Vagina (tissue), 2 donors: ENCODE results near the gene ADGRV1.

ENCODE experiments used
- CTCF ChIP-seq, 3 experiments: fragments of 450-650 bp in 2 of 3; fragments of 200-600 bp in 1 of 3; sonication (generic) in 1 of 3; IDR thresholded peaks; one replicate each; pipeline ENCODE4 v1.5.1; 2017 to 2019; ENCODE audit warnings: antibody characterized with exemption in 3 of 3, mild to moderate bottlenecking in 2 of 3, moderate library complexity in 2 of 3
- POLR2A ChIP-seq, 2 donors: fragments of 450-650 bp; IDR thresholded peaks; one replicate each; pipeline ENCODE4 v1.6.1; 2017; ENCODE audit warnings: antibody characterized with exemption in 2 of 2, mild to moderate bottlenecking in 2 of 2, moderate library complexity in 2 of 2
- POLR2AphosphoS5 ChIP-seq, 2 donors: sonication (generic); formaldehyde crosslinking; IDR thresholded peaks; one replicate each; pipeline ENCODE4 v1.9.0; 2017; ENCODE audit warnings: antibody characterized with exemption in 2 of 2, mild to moderate bottlenecking in 2 of 2, low read depth in 1 of 2; ENCODE audit not compliant: insufficient read depth in 1 of 2

DNA sequence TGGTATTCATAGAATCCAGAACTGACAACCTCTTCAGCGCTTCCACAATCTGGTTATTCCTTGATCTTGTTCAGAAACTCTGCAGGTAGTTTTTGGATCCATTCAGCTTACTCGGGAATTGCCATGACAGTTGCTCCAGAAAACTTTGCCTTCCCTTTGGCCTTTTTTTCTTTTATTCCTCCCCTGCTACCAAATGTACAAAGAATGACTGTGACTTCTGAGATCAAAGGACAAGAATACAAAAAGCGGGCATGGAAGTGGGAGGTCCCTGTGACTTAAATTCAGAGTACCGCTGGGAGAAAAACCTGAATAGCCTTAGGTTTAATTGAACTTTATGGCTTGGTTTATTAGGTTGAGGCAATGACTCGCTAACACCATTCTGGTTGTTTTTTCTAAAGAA is 59.5 kb downstream of the ADGRV1 start:
- TF ChIP-seq CTCF (IDR thresholded peaks at IDR 0.05): no peak
- TF ChIP-seq POLR2AphosphoS5 (IDR thresholded peaks at IDR 0.05; ENCODE audit: insufficient read depth in 1 of 2, low read depth in 1 of 2): no peak
- no peak for TF ChIP-seq POLR2A (IDR thresholded peaks at IDR 0.05)
